Metanephros (tissue), 2 donors: ENCODE measurements around the gene ADSS1. TPM values are rescaled to one million over a fixed set of nuclear protein-coding genes. Genes with fewer than 3 reads are reported as not detected.

Experiments
- small RNA-seq: library from RNA; depleted of rRNA; stranded (forward); fragments of <200 nt; gene quantifications from one replicate; pipeline ENCODE3, GENCODE V24; 2014; ENCODE audit warnings: low replicate concordance
- total RNA-seq: library from RNA; depleted of rRNA; stranded (reverse); fragments of >200 nt; gene quantifications from one replicate; pipeline ENCODE4 v1.2.3, GENCODE V29; 2014

ADSS1 gene
- total RNA-seq = 31.2 TPM

DNA sequence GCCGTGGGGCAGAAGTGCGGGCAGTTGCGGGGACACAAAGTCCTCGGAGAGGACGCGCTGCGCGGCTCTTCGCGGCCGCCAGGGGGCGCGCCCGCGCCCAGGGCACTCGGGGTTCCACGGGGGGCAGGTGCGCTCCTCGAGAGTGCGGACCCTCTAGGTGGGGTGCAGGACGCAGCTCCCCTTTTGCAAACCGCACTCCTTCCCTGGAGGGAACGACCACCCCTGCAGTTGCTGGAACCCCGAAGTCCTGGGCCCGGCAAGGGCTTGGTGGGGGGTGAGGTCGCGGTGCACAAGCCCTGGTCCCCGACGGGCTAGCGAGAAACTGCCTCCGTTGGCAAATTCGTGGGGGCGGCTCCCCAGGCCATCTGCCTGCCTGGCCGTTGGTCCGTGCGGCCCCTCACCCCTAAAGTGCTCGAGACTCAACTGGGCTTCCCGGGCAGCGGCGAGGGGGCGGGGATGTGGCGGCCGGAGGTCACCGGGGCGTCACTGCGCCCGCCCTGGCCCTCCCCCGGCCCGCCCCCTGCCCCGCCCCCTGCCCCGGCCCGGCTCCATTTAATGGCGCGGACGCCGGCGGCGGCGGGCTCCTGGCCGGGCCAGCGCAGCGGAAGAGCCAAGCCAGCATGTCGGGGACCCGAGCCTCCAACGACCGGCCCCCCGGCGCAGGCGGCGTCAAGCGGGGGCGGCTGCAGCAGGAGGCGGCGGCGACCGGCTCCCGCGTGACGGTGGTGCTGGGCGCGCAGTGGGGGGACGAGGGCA lies at the start of gene ADSS1:
Gene ADSS1 (plus strand): TSS at position 579 of the 756 bp plus-strand sequence. CDS start 42 bp downstream, at position 621.

GRCh38 chr14:104689109-104689880 lies 34.7 kb upstream of the ADSS1 start, which contains the start of gene INF2:
INF2 (plus strand) TSS chr14:104689618; CDS start chr14:104701366, 11,748 bp downstream.

DNA sequence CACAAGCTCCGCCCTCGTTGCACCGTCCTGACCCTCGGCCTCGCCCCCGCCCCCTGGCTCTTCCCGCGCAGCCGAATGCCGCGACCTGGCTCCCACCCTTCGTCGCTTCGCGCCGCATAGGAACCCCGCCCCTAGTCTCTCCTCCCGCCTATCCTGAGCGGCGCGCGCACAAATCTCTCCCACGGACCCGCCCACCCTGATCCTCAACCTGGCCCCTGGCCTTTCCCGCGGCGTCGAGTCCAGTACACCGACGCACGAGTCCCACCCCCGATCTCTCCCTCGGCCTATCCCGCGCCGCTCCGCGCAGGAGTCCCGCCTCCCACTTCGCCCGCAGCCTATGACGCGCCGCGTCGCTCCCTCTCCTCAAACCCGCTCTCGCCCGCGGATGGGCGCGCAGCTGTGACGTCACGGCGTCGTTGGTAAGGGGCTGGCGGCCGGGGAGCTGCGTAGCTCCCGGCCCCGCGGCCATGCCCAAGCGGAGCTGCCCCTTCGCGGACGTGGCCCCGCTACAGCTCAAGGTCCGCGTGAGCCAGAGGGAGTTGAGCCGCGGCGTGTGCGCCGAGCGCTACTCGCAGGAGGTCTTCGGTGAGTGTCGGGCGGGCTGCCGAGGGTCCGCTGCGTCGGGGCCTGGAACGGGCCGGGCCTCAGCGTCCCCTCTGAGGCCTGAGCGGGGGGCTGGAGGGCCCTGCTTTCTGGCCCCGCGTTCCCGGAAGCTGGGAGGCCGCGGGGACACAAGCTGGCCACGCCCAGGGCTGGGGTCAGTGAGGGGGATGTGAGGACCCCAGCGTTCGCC lies 28.9 kb downstream of the ADSS1 start, which contains the start of gene SIVA1:
Gene SIVA1 (plus strand): TSS at position 413 of the 793 bp plus-strand sequence. CDS start 55 bp downstream, at position 468.

GRCh38 chr14:104794993-104795780 lies 71.2 kb downstream of the ADSS1 start, which contains the start of gene AKT1:
AKT1 (minus strand) TSS chr14:104795748; CDS start chr14:104792643, 3,105 bp downstream.

Small RNAs within 50 kb of the gene (small RNA-seq; reads per million reads assigned to genes)
- not detected for gene MIR4710

Other genes starting within 250 kb of the ADSS1 start
- gene C14orf180, start 144.5 kb upstream of the ADSS1 start, total RNA-seq = 2.6 TPM
- 1.2 TPM for gene TMEM179, start 119.5 kb upstream of the ADSS1 start, total RNA-seq
- gene INF2, start 34.6 kb upstream of the ADSS1 start, total RNA-seq = 60.6 TPM
- gene SIVA1, start 28.9 kb downstream of the ADSS1 start, total RNA-seq = 84.4 TPM
- 127 TPM for gene AKT1, start 71.5 kb downstream of the ADSS1 start, total RNA-seq
- 9.1 TPM for gene ZBTB42, start 76.9 kb downstream of the ADSS1 start, total RNA-seq
- 14.5 TPM for gene CEP170B, start 141.0 kb downstream of the ADSS1 start, total RNA-seq
- gene PLD4, start 200.7 kb downstream of the ADSS1 start, total RNA-seq = 16.2 TPM